ENCODE data around the gene RECQL5.
A peak's percentile ranks its signal among the peaks of the same experiment; 100 is the strongest.
"Not testable (repeated sequence)": the region's sequence is repeated elsewhere in the genome, so short reads cannot be mapped to it uniquely, and the experiment has no call there.

The RECQL5 gene

DNA sequence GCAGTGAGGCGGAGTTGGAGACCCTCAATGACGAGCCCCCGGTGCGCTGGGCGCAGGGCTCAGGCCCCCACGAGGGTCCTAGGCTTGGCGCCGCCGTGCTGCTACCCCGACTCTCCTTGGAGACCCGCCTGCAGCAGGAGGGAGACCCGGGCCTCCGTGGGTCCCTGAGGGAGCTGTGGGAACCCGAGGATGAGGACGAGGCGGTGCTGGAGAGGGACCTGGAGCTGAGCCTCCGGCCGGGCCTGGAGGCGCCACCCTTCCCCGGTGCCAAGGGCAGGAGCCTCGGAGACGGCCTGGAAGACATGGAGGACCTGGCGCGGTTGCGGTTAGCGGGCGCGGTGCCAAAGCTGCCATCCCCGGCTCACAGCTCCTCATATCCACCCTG lies 77.0 kb downstream of the RECQL5 start:
- DNase-seq = no peak

DNA sequence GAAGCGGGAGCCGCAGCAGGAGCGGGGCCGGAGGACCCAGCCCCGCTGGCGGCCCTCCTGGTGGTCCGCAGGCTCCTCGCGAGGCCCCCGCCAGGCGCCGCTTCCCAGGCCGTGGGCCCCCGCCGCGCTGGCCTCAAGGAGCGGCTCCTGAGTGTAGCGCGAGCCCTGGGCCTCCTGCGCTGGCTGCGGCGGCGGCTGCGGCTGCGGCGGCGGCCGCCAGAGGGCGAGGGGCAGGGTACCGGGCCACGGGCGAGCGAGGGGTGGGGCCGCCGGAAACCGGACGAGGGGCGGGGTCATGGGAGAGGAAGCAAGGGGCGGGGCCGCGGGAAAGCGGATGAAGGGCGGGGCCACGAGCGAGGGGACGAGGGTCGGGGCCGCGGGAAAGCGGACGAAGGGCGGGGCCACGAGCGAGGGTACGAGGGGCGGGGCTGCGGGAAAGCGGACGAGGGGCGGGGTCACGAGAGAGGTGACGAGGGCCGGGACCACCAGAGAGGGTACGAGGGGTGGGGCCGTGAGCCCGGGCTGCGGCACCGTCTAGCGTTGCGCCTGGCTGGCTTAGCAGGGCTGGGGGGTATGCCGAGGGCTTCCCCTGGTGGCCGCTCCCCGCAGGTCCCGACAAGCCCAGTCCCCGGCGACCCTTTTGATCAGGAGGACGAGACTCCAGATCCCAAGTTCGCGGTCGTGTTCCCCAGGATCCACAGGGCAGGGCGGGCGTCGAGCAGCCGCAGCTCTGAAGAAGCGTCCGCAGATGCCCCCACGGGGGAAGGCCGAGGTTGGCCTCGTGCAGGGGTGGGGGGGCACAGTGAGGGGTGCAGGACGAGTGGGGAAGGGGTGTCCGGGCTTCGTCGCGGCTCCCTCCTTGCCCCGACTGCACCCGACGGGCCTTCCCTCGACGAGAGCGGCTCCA lies 77.7 kb downstream of the RECQL5 start:
- peak; percentile 96 to 98 (median 96) for DNase-seq

DNA sequence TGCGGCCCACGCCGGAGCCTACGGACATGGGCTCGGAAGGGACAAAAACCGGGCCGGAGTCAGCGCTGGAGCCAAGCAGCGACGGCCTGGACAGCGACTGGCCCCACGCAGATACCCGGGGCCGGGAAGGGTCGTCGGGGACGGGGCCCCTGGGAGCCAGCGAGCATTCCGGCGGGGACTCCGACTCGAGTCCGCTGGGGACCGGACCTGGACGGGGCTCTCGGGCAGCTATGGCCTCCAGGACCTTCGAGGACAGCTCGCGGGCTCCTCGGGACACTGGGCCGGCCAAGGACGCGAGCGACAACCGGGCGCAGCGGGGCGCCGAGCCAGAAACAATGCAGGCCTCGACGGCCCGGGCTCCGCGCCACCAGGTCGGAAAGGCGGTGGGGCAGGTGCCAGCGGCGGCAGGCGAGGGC lies 78.3 kb downstream of the RECQL5 start:
- peak in 1 of 4 experiments; percentile 31 for DNase-seq

DNA sequence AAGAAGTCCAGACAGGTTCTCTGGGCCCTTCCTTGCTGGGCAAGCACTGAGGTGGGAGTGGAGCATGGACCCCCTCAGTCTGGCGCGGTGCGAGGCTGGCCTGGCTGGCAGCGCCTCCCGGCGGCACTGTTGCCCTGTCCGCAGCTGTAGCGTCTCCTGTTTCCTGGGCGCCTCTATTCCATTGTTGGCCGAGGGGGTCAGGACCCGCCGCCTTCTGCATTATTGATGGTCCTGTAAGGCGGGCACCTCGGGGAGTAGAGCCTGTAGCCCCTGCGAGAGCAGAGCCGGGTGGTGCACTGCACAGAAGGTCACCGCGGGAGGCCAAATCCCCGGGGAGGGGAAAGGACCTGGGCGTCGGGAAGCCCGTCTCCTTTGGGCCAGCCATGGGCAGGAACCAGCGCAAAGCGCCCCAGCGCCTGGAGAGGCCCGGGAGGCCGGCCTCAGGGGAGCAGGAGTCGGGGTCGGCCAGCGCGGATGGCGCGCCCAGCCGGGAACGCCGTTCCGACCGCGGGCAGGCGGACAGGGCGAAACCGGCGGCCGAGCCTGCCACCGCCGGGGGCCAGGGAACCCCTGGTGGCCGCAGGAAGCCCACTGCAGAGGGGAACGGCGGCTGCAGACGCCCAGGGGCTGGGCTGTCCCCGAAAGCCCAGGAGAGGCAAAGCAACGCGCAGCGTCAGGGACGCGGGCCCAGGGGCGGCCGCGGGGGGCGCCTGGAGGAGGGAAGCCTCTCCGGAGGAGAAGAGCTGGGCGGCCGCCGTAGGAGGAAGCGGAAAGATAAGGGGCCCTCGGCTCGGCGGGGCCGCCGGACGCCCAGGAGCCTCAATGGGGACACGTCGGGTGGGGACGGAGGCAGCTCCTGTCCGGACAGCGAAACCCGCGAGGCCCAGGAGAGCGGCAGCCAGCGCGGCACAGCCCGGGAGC lies 79.0 kb downstream of the RECQL5 start, which contains the start of gene MYO15B:
MYO15B (plus strand) TSS at position 126 of the 921 bp plus-strand sequence; CDS start at position 384, 258 bp downstream.
- peak; percentile 28 to 46 (median 40) for DNase-seq

DNA sequence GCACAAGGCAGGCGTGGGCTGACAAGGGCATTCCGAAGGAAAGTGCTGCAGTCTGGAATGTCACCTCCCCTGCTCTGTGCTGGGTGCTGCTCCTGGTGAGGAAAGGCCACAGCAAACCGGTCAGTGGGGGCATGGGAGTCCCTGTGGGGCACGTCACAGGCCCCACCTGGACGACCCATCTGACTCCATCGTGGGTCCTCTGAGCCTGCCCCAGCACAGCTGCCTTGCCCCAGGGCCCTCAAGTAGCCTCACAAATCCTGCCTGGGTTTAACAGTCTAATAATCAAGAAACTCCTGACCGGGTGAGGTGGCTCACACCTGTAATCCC lies 82.1 kb downstream of the RECQL5 start:
- DNase-seq = no peak

DNA sequence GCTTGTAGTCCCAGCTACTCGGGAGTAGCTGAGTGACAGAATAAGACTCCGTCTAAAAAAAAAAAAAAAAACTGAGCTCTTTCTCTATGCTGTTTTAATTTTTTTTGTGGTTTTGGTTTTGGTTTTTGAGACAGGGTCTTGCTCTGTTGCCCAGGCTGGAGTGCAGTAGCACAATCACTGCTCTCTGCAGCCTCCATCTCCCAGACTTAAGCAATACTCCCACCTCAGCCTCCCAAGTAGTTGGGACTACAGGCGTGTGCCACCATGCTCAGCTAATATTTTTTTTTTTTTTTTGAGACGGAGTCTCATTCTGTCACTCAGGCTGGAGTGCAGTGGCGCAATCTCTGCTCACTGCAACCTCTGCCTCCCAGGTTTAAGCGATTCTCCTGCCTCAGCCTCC lies 83.8 kb downstream of the RECQL5 start:
- DNase-seq = not testable (repeated sequence)

DNA sequence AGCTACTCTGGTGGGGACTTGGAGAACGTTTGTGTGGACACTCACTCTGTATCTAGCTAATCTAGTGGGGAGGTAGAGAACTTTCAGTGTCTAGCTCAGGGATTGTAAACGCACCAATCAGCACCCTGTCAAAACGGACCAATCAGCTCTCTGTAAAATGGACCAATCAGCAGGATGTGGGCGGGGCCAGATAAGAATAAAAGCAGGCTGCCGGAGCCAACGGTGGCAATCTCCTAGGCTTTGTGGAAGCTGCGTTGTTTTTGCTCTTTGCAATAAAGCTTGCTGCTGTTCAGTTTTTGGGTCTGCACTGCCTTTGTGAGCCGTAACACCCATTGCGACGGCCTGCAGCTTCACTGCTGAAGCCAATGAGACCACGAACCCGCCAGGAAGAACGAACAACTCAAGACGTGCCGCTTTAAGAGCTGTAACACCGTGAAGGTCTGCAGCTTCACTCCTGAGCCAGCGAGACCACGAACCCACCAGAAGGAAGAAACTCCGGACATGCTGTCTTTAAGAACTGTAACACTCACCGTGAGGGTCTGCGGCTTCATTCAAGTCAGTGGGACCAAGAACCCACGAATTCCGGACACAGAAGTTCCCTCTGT lies 85.7 kb downstream of the RECQL5 start:
- not testable (repeated sequence) for DNase-seq
